ENCODE results near the gene APOE.
"Not testable (repeated sequence)": the region's sequence is repeated elsewhere in the genome, so short reads cannot be mapped to it uniquely, and the experiment has no call there.

GRCh38 chr19:44914433-44915206 is 9.0 kb downstream of the APOE start, which contains the start of gene APOC1:
- not testable (repeated sequence) for TF ChIP-seq CTCF (IDR thresholded peaks at IDR 0.05; ENCODE audit: low read length); EZH2 (IDR thresholded peaks at IDR 0.05; ENCODE audit: borderline replicate concordance, low read length)
